DOHH2 (cell line): ENCODE results near the gene KRTAP16-1.

Experiments
- H3F3A ChIP-seq: fragments of 200-600 bp; sonication (generic), shearing (Covaris generic); 2 replicates; pipeline ENCODE4 v1.6.0; 2016; ENCODE audit warnings: antibody characterized with exemption, mild to moderate bottlenecking; ENCODE audit not compliant: control insufficient read depth, insufficient read depth
- H3K27ac ChIP-seq: fragments of 200-600 bp; sonication (generic); 2 replicates; pipeline ENCODE4 v1.5.1; 2014; ENCODE audit warnings: low read depth, mild to moderate bottlenecking, low read length, moderate library complexity
- H3K27me3 ChIP-seq: fragments of 200-600 bp; sonication (generic); 2 replicates; pipeline ENCODE4 v1.6.1; 2014; ENCODE audit warnings: mild to moderate bottlenecking, low read length, mixed read lengths; ENCODE audit not compliant: control insufficient read depth
- H3K36me3 ChIP-seq: fragments of 200-600 bp; sonication (generic); 2 replicates; pipeline ENCODE4 v1.6.1; 2014; ENCODE audit warnings: mild to moderate bottlenecking, low read length, moderate library complexity, mixed read lengths; ENCODE audit not compliant: control insufficient read depth
- H3K4me1 ChIP-seq: fragments of 200-600 bp; sonication (generic); 2 replicates; pipeline ENCODE4 v1.6.1; 2014; ENCODE audit warnings: mild to moderate bottlenecking, low read length, mixed read lengths; ENCODE audit not compliant: control insufficient read depth
- H3K4me2 ChIP-seq: fragments of 200-600 bp; sonication (generic); 2 replicates; pipeline ENCODE4 v1.6.0; 2014; ENCODE audit warnings: mild to moderate bottlenecking, low read length, moderate library complexity
- H3K4me3 ChIP-seq: fragments of 200-600 bp; sonication (generic); 2 replicates; pipeline ENCODE4 v1.5.1; 2014; ENCODE audit warnings: mild to moderate bottlenecking, low read length, mixed read lengths
- H3K79me2 ChIP-seq: fragments of 200-600 bp; sonication (generic); 2 replicates; pipeline ENCODE4 v1.6.1; 2014; ENCODE audit warnings: mild to moderate bottlenecking, low read length, mixed read lengths; ENCODE audit not compliant: control insufficient read depth
- H3K9me2 ChIP-seq: fragments of 200-600 bp; sonication (generic); replicated peaks from 2 replicates; pipeline ENCODE4 v1.6.1; 2014; ENCODE audit warnings: mild to moderate bottlenecking, low read length, mixed read lengths; ENCODE audit not compliant: control insufficient read depth
- H3K9me3 ChIP-seq: fragments of 200-600 bp; sonication (generic); 2 replicates; pipeline ENCODE4 v1.6.1; 2014; ENCODE audit warnings: antibody characterized with exemption, low read length, mixed read lengths; ENCODE audit not compliant: control insufficient read depth, insufficient read depth
- H4K20me1 ChIP-seq: fragments of 200-600 bp; sonication (generic); 2 replicates; pipeline ENCODE4 v1.6.0; 2014; ENCODE audit warnings: low read depth, mild to moderate bottlenecking, antibody characterized with exemption, low read length, moderate library complexity; ENCODE audit not compliant: control insufficient read depth, insufficient read depth
- EZH2phosphoT487 ChIP-seq: fragments of 200-600 bp; sonication (generic); IDR thresholded peaks from 2 replicates; pipeline ENCODE4 v1.6.1; 2017; ENCODE audit warnings: borderline replicate concordance, mild to moderate bottlenecking, antibody characterized with exemption, low read length, moderate library complexity, mixed read lengths
- TF ChIP-seq, protein P1 (sequence below): fragments of 200-600 bp; sonication (generic); IDR thresholded peaks from one replicate; pipeline ENCODE4 v1.5.1; 2014; ENCODE audit warnings: antibody characterized with exemption, mild to moderate bottlenecking, low read depth, low read length; ENCODE audit not compliant: poor library complexity, severe bottlenecking

The KRTAP16-1 gene

GRCh38 chr17:41335747-41336146 is 26.6 kb upstream of the KRTAP16-1 start:
- Histone ChIP-seq H3F3A (no peaks in the 10 kb centered on the region), H3K4me2 (no peak overlapping the region), H3K9me2 (no peaks in the 10 kb centered on the region), H3K4me3 (no peak overlapping the region), H3K27ac (no peak overlapping the region), H3K4me1 (peaks cover 20% of the 10 kb centered on the region), H4K20me1 (no peaks in the 10 kb centered on the region), H3K36me3 (no peaks in the 10 kb centered on the region), H3K9me3 (no peaks in the 10 kb centered on the region), H3K27me3 (no peaks in the 10 kb centered on the region), H3K79me2 (no peaks in the 10 kb centered on the region)
- no peak for TF ChIP-seq EZH2phosphoT487
- TF ChIP-seq, protein P1, sequence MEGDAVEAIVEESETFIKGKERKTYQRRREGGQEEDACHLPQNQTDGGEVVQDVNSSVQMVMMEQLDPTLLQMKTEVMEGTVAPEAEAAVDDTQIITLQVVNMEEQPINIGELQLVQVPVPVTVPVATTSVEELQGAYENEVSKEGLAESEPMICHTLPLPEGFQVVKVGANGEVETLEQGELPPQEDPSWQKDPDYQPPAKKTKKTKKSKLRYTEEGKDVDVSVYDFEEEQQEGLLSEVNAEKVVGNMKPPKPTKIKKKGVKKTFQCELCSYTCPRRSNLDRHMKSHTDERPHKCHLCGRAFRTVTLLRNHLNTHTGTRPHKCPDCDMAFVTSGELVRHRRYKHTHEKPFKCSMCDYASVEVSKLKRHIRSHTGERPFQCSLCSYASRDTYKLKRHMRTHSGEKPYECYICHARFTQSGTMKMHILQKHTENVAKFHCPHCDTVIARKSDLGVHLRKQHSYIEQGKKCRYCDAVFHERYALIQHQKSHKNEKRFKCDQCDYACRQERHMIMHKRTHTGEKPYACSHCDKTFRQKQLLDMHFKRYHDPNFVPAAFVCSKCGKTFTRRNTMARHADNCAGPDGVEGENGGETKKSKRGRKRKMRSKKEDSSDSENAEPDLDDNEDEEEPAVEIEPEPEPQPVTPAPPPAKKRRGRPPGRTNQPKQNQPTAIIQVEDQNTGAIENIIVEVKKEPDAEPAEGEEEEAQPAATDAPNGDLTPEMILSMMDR = no peak

DNA sequence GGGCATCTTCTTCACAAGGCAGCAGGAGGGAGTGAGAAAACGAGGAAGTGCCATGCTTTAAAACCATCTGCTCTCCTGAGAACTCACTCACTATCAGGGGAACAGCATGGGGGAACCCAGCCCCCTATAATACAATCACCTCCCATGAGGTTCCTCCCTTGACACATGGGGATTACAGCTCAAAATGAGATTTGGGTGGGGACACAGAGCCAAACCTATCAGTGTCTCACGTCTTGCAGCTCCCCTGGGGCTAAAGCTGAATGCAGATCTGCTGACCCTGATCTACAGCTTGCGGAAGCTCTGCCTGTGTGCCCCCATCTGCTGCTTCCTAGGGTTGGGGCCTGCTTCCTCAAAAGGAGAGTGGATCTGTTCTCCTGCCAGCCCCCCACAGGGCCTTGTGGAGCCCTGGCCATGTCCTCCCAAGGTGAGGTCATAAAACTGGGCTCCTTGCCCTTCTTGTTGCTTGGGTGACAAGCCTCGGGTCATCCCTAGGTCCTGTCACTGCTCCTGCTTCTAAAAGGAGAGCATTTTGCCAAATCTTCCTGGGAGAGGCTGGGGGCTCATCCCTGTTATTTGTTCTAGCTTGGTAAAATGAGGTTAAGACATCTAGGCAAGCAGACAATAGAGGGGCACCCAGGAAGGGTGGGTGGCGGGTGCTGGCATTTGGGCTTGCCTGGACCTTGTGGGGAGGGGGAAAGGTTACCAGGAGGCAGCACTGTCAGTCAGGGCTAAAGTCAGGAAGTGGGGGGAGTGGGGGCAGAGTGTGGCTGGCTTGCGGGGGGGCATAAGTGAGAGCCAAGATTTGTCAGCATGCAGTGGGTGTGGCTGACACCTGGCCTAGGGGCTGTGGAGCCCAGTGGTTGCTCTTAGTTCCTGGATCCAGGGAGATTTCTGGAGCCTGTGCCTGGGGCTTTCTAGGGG is 25.5 kb upstream of the KRTAP16-1 start:
- Histone ChIP-seq H3K9me2 (no peaks in the 10 kb centered on the region), H3K9me3 (no peaks in the 10 kb centered on the region), H3F3A (no peaks in the 10 kb centered on the region), H3K36me3 (no peaks in the 10 kb centered on the region), H3K27ac (no peak overlapping the region), H3K27me3 (no peaks in the 10 kb centered on the region), H3K4me2 (no peak overlapping the region), H3K4me1 (peaks cover 9% of the 10 kb centered on the region), H3K4me3 (no peak overlapping the region), H4K20me1 (no peaks in the 10 kb centered on the region), H3K79me2 (no peaks in the 10 kb centered on the region)
- TF ChIP-seq, protein P1 = no peak
- TF ChIP-seq EZH2phosphoT487 = no peak

GRCh38 chr17:41333836-41334235 is 24.7 kb upstream of the KRTAP16-1 start:
- no peaks in the 10 kb centered on the region for H3K79me2 ChIP-seq
- no peaks in the 10 kb centered on the region for H3K27me3 ChIP-seq
- H3F3A ChIP-seq = no peaks in the 10 kb centered on the region
- H3K4me2 ChIP-seq = no peak overlapping the region
- H3K4me3 ChIP-seq = no peak overlapping the region
- TF ChIP-seq EZH2phosphoT487 = no peak
- TF ChIP-seq, protein P1 = no peak
- H3K9me3 ChIP-seq = no peaks in the 10 kb centered on the region
- peaks cover 7% of the 10 kb centered on the region for H3K4me1 ChIP-seq
- no peak overlapping the region for H3K27ac ChIP-seq
- no peaks in the 10 kb centered on the region for H3K9me2 ChIP-seq
- no peaks in the 10 kb centered on the region for H3K36me3 ChIP-seq
- H4K20me1 ChIP-seq = no peaks in the 10 kb centered on the region
